ENCODE measurements around the gene SLC48A1.
"Not testable (repeated sequence)": the region's sequence is repeated elsewhere in the genome, so short reads cannot be mapped to it uniquely, and the experiment has no call there.

- TF ChIP-seq EZH2 (IDR thresholded peaks at IDR 0.05); POLR2AphosphoS5 (IDR thresholded peaks at IDR 0.05; ENCODE audit: borderline replicate concordance, low read depth, low read length): not testable (repeated sequence)
Observed at GRCh38 chr12:47815447-47815846, 42.4 kb downstream of the SLC48A1 start.
